Measurements from ENCODE around the gene FAIM2.
"Not testable (repeated sequence)": the region's sequence is repeated elsewhere in the genome, so short reads cannot be mapped to it uniquely, and the experiment has no call there.

The FAIM2 gene

DNA sequence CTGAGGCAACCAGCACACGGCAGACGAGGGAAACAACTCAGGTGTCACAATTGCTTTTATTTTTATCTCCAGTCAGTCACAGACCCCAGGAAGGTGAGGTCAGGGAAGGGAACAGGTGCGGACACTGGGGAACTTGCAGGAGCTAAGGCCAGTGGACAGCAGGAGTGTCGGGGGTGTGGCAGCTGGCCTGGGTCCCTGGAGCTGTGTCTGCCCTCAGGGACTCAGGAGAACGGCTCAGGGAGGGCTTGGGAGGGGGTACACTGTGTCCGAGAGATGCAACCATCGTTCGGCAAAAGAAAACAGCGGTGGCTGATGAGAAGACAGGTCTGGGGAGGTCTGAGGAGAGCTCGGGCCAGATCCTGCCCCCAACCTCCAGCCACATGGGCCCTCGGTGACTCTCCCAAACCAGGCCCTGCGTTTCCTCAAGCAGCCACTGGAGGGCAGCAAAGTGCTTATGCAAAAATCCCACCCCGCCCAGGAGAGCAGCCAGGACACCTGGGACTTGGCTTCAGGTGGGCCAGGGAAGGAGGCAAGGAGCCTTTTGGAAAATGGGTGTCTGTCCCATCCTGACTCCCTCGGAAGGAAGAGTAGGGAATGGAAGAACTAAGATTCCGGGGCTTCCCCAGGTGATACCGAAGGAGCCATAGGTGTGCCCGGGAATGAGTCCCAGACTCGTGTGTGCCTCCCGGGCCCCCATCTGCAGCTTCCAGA is 36.7 kb downstream of the FAIM2 start:
- DNase-seq (ENCODE audit: low read depth in 2 of 3, low spot score in 2 of 3): peak; percentile 30 to 76 (median 71)

DNA sequence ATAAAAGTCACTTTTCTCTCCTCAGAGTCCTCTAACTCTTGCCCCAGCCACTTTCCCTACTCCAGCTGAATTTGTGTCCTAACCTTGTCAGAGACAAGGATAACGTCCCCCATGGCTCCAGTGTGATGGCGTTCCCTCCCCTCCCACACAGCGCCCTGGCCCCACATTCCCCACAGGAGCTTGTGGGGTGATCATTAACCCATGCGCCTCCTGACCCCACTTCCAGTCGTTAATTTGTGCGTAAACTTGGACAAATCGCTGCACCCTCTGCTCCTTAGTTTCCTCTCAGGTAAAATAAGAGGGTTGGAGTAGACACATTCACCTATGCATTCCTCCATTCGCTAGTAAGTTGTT is 37.9 kb downstream of the FAIM2 start:
- no peak for DNase-seq (ENCODE audit: low read depth in 2 of 3, low spot score in 2 of 3)

DNA sequence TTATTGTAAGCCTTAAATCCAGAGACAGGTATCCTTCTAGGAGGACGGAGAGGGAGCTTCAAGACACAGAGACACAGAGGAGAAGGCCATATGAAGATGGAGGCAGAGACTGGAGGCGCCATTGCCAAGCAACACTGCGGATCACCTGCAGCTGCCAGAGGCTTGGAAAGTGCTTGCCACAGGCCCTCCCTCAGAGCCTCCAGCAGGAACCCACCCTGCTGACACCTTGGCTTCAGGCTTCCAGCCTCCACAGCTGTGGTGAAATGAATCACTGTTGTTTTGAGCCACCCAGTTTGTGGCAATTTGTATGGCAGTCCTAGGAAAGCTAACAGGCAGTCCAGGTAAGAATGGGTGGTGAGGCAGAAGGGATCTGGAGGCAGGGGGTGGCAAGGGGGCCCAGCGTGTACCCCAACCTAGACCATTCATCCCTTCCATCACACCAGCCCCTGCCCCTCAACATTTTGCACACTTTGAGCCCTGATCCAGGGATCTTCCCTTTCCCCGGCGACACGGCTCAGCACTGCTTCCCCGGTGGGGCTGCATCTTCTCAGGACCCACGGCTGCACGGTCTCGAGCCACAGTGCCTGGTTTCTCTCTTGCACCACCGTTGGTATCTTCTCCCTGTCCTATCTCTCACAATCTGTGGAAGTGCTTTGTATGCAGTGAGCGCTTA is 38.5 kb downstream of the FAIM2 start:
- no peak for DNase-seq (ENCODE audit: low read depth in 2 of 3, low spot score in 2 of 3)

DNA sequence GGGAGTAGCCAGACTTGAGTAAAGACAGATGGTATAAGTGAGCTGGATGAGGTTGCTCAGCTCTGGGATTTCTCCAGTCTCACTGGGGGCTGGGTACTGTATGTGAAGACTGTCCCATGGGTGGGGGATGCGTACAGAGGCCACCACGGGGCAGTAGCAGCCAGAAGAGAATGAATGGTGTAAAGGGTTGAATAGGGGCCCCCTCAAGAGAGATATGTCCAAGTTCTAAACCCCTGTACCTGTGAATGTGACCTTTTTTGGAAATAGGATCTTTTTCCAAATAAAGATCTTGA is 39.0 kb downstream of the FAIM2 start:
- DNase-seq (ENCODE audit: low read depth in 2 of 3, low spot score in 2 of 3): no peak

DNA sequence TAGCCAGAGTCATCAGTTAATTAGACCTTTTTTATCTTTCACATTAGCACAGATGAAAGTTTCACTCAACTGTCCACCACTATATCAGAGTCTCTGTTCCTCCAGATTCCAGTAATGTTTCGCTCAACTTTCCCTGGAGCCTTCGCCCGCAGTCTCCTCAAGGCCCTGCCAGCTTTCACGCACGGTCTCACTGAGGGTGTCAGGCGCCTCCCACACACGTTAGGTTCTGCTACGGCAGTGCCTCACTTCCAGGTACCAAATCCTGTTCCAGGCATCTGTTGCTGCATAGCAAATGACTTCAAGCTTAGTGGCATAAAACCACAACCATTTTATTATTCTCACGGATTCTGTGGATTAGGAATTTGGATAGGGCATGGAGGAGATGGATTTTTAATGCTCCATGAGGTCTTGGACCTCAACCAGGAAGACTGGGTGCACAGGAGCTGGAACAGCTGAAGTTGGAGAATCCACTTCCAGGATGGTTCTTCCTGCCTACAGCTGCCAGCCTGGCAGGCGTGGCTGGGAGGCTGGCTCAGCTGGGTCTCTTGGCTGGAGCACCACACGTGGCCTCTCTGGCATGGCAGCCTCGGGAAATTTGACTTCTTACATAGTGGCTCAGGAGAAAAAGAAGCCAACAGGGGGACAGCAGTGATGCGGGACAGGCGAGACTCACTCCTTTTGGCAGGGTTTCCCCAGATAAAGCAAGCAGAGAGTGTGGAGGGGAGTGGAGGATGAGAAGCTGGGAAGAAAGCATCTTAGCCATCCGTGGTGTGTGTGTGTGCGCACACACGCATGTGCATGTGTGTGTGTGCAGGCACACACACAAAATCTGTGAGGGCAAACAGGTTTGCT is 39.5 kb downstream of the FAIM2 start:
- DNase-seq (ENCODE audit: low read depth in 2 of 3, low spot score in 2 of 3): no peak

DNA sequence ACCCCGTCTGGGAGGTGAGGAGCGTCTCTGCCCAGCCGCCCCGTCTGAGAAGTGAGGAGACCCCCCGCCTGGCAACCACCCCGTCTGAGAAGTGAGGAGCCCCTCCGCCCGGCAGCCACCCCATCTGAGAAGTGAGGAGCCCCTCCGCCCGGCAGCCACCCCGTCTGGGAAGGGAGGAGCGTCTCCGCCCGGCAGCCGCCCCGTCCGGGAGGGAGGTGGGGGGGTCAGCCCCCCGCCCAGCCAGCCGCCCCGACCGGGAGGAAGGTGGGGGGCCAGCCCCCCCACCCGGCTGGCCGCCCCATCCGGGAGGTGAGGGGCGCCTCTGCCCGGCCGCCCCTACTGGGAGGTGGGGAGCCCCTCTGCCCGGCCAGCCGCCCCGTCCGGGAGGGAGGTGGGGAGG is 42.8 kb downstream of the FAIM2 start:
- not testable (repeated sequence) for DNase-seq (ENCODE audit: low read depth in 2 of 3, low spot score in 2 of 3)

DNA sequence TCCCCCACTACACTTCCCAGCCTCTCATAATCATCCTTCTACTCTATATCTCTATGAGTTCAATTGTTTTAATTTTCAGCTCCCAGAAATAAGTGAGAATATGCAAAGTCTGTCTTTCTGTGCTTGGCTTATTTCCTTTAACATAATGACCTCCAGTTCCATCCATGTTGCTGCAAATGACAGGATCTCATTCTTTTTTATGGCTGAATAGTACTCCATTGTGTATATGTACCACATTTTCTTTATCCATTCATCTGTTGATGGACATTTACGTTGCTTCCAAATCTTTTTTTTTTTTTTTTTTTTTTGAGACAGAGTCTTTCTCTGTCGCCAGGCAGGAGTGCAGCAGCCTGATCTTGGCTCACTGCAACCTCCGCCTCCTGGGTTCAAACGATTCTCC is 47.8 kb downstream of the FAIM2 start:
- not testable (repeated sequence) for DNase-seq (ENCODE audit: low read depth in 2 of 3, low spot score in 2 of 3)

DNA sequence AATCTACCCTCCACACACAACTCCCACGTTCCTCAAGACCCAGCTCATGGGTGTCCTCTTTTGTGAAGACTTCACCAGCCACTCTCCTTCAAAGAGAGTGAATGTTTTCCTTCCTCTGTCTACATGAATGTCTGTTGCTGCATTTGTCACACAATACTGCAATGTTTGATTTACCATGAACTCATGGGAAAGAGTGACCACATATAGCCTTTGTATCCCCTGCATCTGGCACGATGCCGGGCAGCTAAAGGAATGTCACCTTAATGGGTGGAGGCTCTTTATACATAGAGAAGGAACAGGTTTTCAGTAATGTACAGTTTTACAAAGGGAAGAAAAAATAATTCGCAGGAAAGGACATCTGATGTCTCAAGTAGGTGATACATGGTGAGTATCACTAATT is 48.7 kb downstream of the FAIM2 start:
- no peak for DNase-seq (ENCODE audit: low read depth in 2 of 3, low spot score in 2 of 3)

DNA sequence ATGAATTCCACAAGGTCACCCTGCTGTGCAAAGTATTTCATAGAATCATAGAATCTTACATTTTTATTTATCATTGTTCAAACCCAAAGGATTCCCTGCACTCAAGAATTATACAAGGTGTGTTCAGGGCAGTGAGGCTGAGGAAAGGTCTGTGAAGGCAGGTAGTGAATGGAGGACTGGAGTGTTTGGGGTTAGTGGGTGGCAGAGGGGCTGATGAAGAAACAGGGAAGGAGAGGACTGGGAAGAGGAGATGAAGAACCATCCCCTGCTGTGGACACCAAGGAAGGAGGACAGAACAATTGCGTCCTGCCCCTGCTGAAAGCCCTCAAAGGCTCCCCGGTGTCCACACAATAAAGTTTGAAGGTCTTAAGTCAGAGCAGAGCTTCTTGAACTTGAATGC is 50.0 kb downstream of the FAIM2 start:
- no peak for DNase-seq (ENCODE audit: low read depth in 2 of 3, low spot score in 2 of 3)

DNA sequence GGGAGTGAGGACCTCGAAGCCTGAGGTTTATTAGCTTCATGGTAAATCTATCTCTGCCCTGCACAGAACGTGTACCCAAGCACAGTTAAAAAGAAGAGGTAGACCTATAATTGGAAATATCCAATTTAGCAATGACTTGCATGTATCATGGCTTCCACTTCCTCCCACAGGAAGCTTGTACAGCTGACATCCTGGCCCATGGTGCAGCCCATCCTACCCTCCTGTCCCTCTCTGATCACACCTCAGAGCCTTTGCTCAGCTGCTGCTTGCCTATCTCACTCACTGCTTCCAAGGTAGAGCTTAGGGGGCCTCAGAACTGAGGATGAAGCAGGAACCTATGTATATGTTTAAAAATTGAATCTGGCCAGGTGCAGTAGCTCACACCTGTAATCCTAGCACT is 56.5 kb downstream of the FAIM2 start:
- no peak for DNase-seq (ENCODE audit: low read depth in 2 of 3, low spot score in 2 of 3)

DNA sequence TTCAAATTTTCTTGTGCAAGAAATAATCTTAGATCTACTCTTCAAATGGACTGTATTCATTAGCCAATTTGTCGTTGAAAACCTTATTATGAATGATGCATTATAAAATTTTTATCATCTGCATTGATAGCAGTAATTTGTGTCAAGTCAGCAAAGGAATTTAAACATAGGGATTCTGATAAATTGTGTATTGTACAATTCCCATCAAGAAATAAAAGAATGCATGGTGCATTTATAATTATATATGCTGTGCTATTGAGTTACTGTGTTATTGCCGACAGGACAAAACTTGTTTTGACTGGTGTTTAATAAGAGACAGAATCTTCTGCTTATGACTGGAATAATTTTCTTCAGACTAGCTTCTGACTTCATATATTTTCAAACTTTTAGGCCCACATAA is 57.7 kb downstream of the FAIM2 start:
- no peak for DNase-seq (ENCODE audit: low read depth in 2 of 3, low spot score in 2 of 3)

DNA sequence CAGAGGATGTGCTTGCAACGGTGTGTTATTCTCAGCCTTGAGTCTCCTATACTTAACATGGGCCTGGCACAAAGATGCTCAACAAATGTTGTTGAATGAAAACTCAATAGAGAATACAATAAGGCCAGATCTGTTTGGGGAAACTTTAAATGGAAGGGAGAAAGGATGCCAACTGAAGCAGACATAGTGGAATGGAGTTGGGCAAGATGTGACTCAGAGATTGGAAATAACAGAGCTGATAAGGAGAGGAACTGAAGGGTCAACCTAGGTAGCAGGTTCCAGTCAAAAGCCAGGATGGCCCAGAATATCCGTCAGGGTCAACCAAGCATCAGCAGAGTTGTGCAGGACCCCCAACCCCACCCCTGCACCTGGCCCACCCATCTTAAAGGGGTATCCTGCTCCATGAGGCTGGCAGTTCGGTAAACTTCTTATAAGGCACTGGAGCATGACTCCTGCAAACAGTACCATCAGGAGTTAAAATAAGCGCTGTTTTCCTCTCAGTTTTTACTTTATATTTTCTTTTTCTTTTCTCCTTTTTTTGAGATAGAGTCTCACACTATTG is 59.7 kb downstream of the FAIM2 start:
- no peak for DNase-seq (ENCODE audit: low read depth in 2 of 3, low spot score in 2 of 3)

DNA sequence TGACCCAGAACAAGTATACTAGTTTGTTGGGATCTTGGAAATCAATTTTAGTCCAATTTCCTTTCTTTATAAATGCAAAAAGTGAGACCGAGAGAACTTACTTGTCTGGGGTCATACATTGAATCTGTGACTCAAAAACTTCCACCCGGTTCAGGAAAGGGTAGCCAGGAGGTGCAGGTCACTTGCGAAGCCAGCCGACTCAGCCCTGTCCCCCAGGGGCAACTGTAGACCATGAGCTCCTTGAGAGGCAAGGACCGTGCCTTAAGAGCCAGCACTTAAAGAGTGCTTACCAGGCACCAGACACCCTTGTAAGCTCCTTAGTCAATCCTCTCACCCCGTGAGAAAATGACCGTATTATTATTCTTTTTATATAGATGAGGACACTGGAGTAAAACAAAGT is 60.3 kb downstream of the FAIM2 start:
- DNase-seq (ENCODE audit: low read depth in 2 of 3, low spot score in 2 of 3): no peak

DNA sequence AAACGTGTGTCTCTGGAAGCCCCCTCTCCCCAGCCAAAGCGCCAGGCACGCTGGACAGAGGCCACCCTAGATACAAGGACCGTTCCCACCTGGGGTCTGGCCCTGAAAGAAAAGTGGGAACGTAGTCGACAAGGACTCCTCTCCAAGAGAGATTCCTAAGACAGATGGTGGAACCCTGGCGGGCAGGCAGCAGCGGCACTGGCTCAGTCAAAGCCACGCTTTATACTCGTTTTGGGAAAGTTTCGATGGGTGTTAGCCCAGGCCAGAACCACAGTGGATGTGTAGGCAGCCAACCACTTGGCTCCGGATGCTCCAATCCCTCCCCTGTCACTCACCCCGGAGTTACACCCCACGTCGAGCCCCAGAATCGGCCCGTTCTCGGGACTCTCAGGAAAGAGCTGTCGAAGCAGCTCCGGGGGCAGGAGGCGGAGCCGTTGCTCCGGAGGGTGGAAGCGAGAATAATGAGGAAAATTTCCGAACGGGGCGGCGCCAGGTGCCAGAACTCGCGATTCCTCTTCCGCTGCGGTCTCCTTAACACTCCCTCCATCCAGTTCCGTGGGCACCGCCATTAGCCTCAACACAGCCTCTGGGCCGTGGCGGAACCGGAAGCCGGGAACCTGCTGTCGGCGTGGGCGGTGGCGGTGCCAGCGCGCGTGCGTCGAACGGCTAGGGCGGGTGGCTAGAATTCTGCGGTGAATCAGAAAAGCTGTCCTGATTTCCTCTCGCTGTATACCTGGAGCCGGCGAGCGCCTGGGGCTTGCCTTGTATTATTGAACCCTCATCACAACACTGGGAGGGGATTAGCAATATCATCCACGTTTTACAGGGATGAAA is 61.0 kb downstream of the FAIM2 start, which contains the start of gene BCDIN3D:
Gene BCDIN3D, minus strand, starts transcription at position 588 of the 834 bp plus-strand sequence. Its CDS starts 19 bp downstream, at position 569.
- DNase-seq (ENCODE audit: low read depth in 2 of 3, low spot score in 2 of 3): peak; percentile 84 to 92 (median 90)

DNA sequence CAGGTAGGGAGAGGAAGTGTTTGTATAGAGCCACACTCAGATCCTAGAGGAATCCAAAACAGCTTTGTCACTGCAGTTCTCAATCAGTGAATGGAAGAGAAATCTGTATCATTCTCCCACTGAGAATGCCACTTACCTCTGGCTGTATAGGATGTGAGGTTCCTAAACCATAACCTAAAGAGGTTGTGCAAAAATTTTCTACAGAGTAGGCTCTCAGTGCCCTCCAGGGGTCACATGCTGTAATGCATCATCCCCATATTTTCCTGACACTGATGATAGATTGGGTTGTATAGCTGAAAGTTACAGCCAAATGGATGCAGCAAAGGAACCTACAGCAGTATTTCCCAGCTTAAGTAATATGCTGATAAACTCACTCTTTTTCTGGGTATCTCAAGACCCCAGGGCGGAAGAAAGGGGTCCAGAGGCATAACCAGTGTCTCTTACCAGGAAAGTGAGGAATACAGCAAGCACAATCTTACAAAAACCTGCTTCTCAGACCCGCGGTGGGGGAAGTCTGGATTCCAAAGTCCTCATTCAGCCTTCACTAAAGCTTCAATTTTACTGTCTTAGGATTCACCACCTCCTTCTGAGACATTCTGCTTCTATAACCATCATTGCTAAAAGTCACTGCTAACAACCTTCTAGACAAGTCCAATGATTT is 64.6 kb downstream of the FAIM2 start:
- DNase-seq (ENCODE audit: low read depth in 2 of 3, low spot score in 2 of 3): no peak

DNA sequence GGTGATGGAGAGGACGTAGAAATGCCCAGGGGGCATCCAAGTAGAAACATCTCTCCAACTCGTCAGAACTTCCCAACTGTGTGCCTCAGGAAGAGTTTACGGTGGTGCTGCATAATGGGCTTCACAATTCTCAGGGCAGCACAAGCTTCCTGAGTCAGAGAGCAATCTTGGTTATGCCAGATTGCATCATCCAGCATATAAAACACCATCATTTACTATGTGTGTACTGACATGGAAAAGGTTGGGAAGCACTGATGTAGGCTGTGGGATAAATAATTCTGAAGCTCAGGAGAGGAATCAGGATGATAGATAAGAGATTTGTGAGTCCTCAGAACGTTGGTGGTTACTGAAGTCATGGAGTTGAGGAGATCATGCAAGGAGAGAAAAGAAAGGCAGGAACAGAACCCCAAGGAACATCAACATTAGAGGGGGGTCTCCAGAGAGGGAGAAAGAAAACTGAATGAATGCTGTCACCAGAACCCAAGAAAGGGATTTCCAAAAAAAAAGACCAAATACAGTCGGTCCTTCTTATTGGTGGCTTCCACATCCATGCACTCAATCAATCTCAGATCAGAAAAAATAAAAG is 70.8 kb downstream of the FAIM2 start:
- DNase-seq (ENCODE audit: low read depth in 2 of 3, low spot score in 2 of 3): no peak

DNA sequence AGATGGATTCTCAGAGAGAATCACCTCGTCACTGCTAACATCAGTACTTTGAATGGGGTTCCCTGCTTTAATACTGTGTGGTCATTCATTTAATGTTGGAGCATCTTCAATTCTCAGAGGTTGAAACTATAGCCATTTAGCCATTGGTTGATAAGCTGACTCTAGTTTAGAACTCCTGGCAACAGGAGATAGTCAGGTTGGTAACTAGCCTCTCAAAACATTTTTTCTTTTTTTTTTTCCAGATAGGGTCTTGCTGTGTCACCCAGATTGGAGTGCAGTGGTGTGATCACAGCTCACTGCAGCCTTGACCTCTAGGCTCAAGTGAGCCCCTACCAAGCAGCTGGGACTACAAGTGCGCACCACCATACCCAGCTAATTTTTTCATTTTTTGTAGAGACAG is 72.0 kb downstream of the FAIM2 start:
- no peak for DNase-seq (ENCODE audit: low read depth in 2 of 3, low spot score in 2 of 3)

DNA sequence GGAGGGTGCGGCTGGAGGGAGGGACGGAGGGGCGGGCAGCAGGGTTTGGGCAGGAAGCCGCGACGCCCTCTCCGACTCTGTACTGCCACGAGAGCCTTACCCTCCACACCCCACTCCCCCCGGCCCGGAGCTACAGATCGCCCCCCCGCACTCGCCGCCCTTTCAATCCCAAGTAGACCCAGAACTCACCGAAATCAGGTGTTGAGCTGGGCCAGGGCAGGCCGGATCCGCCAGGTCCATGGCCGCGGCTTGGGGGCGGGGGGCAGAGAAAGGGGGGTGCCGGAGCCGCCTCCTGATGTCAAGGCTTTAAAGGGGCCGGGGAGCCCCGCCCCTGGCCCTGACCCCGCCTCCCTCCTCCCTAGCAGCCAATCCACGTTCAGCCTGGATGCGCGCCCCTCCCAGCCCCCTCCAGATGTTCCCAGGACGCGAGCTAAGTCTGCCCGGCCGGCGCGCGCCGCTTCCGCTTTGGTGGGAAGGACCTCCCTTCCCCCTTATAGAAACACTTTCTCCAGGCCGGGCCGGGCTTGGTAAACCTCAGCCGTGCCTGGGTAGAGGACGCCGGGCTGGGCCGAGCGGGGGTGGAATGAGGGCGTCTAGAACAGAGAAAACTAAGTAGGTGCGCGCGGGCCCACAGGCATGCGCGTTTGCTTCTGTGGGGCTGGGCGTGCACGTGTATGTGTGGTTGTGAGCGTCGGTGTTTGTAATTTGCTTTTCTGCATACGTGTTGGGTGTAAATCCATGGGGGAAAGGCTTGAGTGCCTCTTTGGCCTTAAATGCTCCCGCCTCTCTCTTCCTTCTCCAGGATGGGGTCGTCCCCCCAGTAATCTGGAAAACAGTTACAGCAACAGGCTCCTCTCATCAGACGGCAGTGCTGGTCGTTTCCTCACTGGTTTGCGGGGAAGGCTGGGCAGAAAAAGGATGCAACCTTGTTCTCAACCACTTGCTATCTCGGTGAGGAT is 75.3 kb downstream of the FAIM2 start, which contains the start of gene NCKAP5L:
Gene NCKAP5L, minus strand, starts transcription at position 281 of the 959 bp plus-strand sequence. CDS start 24,369 bp downstream, outside the sequence.
- peak; percentile 85 to 89 (median 86) for DNase-seq (ENCODE audit: low read depth in 2 of 3, low spot score in 2 of 3)

Measured in activated CD8-positive, alpha-beta memory T cell treated with anti-CD3 and anti-CD28 coated beads for 48 hours (primary cell).